CD4-positive, alpha-beta T cell (primary cell): Measurements from ENCODE around the gene SH2D1B. TPM values are rescaled to one million over a fixed set of nuclear protein-coding genes. Genes with fewer than 3 reads are reported as not detected.

Experiments
- ATAC-seq: fragments of 200-7000 bp; cut with Tn5 transposase; one replicate; pipeline ENCODE4 v1.10.0; 2022; ENCODE audit warnings: mild to moderate bottlenecking; ENCODE audit not compliant: poor library complexity
- CTCF ChIA-PET: fragments of 350-600 bp; sonication (Branson Sonifier 250); formaldehyde crosslinking; loops from one replicate; lab custom pipeline; 2021; ENCODE audit warnings: antibody characterized with exemption, inconsistent platforms; lab: Charles Lee
- POLR2A ChIA-PET: fragments of 350-600 bp; sonication (Branson Sonifier 250); formaldehyde crosslinking; loops from one replicate; lab custom pipeline; 2021; ENCODE audit warnings: antibody characterized with exemption, inconsistent platforms; lab: Charles Lee
- DNase-seq, 14 experiments: peaks; one replicate each; pipeline ENCODE4 v3.0.0-alpha.2; 2013 to 2020; ENCODE audit warnings: mixed read lengths in 2 of 14
- H3K27ac ChIP-seq, 2 donors: one replicate each; pipeline versions ENCODE4 v1.5.1 to v1.7.0; 2013; ENCODE audit warnings: low read length in 2 of 2, low read depth in 1 of 2, mild to moderate bottlenecking in 1 of 2
- H3K27me3 ChIP-seq, 2 experiments: 1 replicate in 1 of 2; 2 replicates in 1 of 2; pipeline versions ENCODE4 v1.6.1 to v1.7.0; 2013; ENCODE audit warnings: low read length in 2 of 2, control low read depth in 1 of 2, mild to moderate bottlenecking in 1 of 2, moderate library complexity in 1 of 2; ENCODE audit not compliant: insufficient read depth in 2 of 2, control insufficient read depth in 1 of 2
- H3K36me3 ChIP-seq: one replicate; pipeline ENCODE4 v1.6.1; 2013; ENCODE audit warnings: low read length, control low read depth; ENCODE audit not compliant: insufficient read depth
- H3K4me1 ChIP-seq: one replicate; pipeline ENCODE4 v1.6.1; 2013; ENCODE audit warnings: low read length, control low read depth; ENCODE audit not compliant: insufficient read depth
- H3K4me3 ChIP-seq: one replicate; pipeline ENCODE4 v1.5.1; 2013; ENCODE audit warnings: mild to moderate bottlenecking, low read length, moderate library complexity
- H3K9me3 ChIP-seq, 2 experiments: 1 replicate in 1 of 2; 2 replicates in 1 of 2; pipeline versions ENCODE4 v1.6.1 to v1.7.0; 2013; ENCODE audit warnings: low read length in 2 of 2, mild to moderate bottlenecking in 2 of 2, control low read depth in 1 of 2, moderate library complexity in 1 of 2; ENCODE audit not compliant: control insufficient read depth in 1 of 2, insufficient read depth in 1 of 2
- H3K27ac Mint-ChIP-seq: one replicate; pipeline ENCODE4 v1.8.0; 2020; ENCODE audit warnings: mixed read lengths
- H3K27me3 Mint-ChIP-seq: one replicate; pipeline ENCODE4 v1.8.0; 2021; ENCODE audit warnings: mixed read lengths
- H3K36me3 Mint-ChIP-seq: one replicate; pipeline ENCODE4 v1.8.0; 2021; ENCODE audit warnings: low read depth, mixed read lengths
- H3K4me1 Mint-ChIP-seq: one replicate; pipeline ENCODE4 v1.8.0; 2021; ENCODE audit warnings: low read depth, mixed read lengths
- H3K4me3 Mint-ChIP-seq: one replicate; pipeline ENCODE4 v1.8.0; 2020; ENCODE audit warnings: mild to moderate bottlenecking, mixed read lengths
- H3K9me3 Mint-ChIP-seq: one replicate; pipeline ENCODE4 v1.8.0; 2020; ENCODE audit warnings: mixed read lengths
- intact Hi-C, 2 experiments: fragments of 100-400 bp; cut with DNase I in 1 of 2; cut with micrococcal nuclease in 1 of 2; formaldehyde crosslinking; loops; one replicate each; pipeline versions ENCODE4 v1.15.1 to v1.9.0; 2023 to 2025; cut with DNase I, micrococcal nuclease
- total RNA-seq, 174 experiments: library from RNA in 2 of 174; stranded (reverse) in 2 of 174; gene quantifications; one replicate each; pipeline ENCODE4 v1.2.3 and lab custom pipeline; 2021 to 2026
- TF ChIP-seq, protein P1 (sequence below): fragments of 200-600 bp; IDR thresholded peaks from one replicate; pipeline ENCODE4 v1.8.0; 2022; ENCODE audit warnings: antibody characterized with exemption, mild to moderate bottlenecking

The SH2D1B gene
- total RNA-seq, 2 experiments from 2014 or later = not detected

- intact Hi-C loops = no loop called here
- ChIA-PET CTCF (no interaction called here), POLR2A (no interaction called here)
- peaks cover 59% of the 10 kb centered on the region for H3K27me3 Mint-ChIP-seq
- H3K27ac Mint-ChIP-seq = no peak overlapping the region
- Histone ChIP-seq H3K27me3 (peaks cover 5 to 20% of the 10 kb centered on the region in 2 experiments), H3K9me3 (no peaks in the 10 kb centered on the region), H3K27ac (no peak overlapping the region), H3K4me3 (no peak overlapping the region), H3K4me1 (no peaks in the 10 kb centered on the region), H3K36me3 (no peaks in the 10 kb centered on the region)
- no peaks in the 10 kb centered on the region for H3K36me3 Mint-ChIP-seq
- no peaks in the 10 kb centered on the region for H3K4me1 Mint-ChIP-seq
- no peak for ATAC-seq
- DNase-seq = no peak
- no peak overlapping the region for H3K4me3 Mint-ChIP-seq
- no peaks in the 10 kb centered on the region for H3K9me3 Mint-ChIP-seq
- TF ChIP-seq, protein P1, sequence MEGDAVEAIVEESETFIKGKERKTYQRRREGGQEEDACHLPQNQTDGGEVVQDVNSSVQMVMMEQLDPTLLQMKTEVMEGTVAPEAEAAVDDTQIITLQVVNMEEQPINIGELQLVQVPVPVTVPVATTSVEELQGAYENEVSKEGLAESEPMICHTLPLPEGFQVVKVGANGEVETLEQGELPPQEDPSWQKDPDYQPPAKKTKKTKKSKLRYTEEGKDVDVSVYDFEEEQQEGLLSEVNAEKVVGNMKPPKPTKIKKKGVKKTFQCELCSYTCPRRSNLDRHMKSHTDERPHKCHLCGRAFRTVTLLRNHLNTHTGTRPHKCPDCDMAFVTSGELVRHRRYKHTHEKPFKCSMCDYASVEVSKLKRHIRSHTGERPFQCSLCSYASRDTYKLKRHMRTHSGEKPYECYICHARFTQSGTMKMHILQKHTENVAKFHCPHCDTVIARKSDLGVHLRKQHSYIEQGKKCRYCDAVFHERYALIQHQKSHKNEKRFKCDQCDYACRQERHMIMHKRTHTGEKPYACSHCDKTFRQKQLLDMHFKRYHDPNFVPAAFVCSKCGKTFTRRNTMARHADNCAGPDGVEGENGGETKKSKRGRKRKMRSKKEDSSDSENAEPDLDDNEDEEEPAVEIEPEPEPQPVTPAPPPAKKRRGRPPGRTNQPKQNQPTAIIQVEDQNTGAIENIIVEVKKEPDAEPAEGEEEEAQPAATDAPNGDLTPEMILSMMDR = no peak
These were observed 5.7 kb upstream of the SH2D1B start for GRCh38 chr1:162417650-162418049.

- ATAC-seq (no peak), DNase-seq (no peak)
- POLR2A ChIA-PET = no interaction called here
- Mint-ChIP-seq H3K36me3 (no peaks in the 10 kb centered on the region), H3K4me3 (no peak overlapping the region), H3K4me1 (no peaks in the 10 kb centered on the region), H3K27ac (no peak overlapping the region), H3K27me3 (peaks cover 55% of the 10 kb centered on the region), H3K9me3 (no peaks in the 10 kb centered on the region)
- intact Hi-C loops = no loop called here
- Histone ChIP-seq H3K27ac (no peak overlapping the region), H3K9me3 (no peaks in the 10 kb centered on the region), H3K27me3 (peaks cover 10 to 22% of the 10 kb centered on the region in 2 experiments), H3K36me3 (no peaks in the 10 kb centered on the region), H3K4me1 (no peaks in the 10 kb centered on the region), H3K4me3 (no peak overlapping the region)
- TF ChIP-seq, protein P1 = no peak
- CTCF ChIA-PET = no interaction called here
These were observed 5.0 kb upstream of the SH2D1B start for GRCh38 chr1:162416909-162417308.

GRCh38 chr1:162416215-162416614 lies 4.3 kb upstream of the SH2D1B start:
- intact Hi-C loops = no loop called here
- Histone ChIP-seq H3K4me1 (no peaks in the 10 kb centered on the region), H3K27me3 (peaks cover 10 to 20% of the 10 kb centered on the region in 2 experiments), H3K36me3 (no peaks in the 10 kb centered on the region), H3K9me3 (no peaks in the 10 kb centered on the region), H3K4me3 (no peak overlapping the region), H3K27ac (no peak overlapping the region)
- ChIA-PET POLR2A (no interaction called here), CTCF (no interaction called here)
- Mint-ChIP-seq H3K4me3 (no peak overlapping the region), H3K9me3 (no peaks in the 10 kb centered on the region), H3K27ac (no peak overlapping the region), H3K36me3 (no peaks in the 10 kb centered on the region), H3K4me1 (no peaks in the 10 kb centered on the region), H3K27me3 (peaks cover 55% of the 10 kb centered on the region)
- ATAC-seq = no peak
- DNase-seq = no peak
- TF ChIP-seq, protein P1 = no peak
